Type B pancreatic cell (in vitro differentiated cells): ENCODE measurements around the gene PTPN1. TPM values are rescaled to one million over a fixed set of nuclear protein-coding genes. Genes with fewer than 3 reads are reported as not detected.
"Not testable (repeated sequence)": the region's sequence is repeated elsewhere in the genome, so short reads cannot be mapped to it uniquely, and the experiment has no call there.

Experiments used
- DNase-seq: peaks from one replicate; pipeline ENCODE4 v3.0.0; 2021; ENCODE audit warnings: mixed read lengths; ENCODE audit not compliant: unreplicated experiment; ENCODE audit errors: extremely low spot score
- H3K27ac Mint-ChIP-seq: 2 replicates; pipeline ENCODE4 v1.8.0; 2021; ENCODE audit warnings: mild to moderate bottlenecking, mixed read lengths
- H3K27me3 Mint-ChIP-seq: 2 replicates; pipeline ENCODE4 v1.8.0; 2021; ENCODE audit warnings: mixed read lengths
- H3K36me3 Mint-ChIP-seq: 2 replicates; pipeline ENCODE4 v1.8.0; 2021; ENCODE audit warnings: mixed read lengths
- H3K4me1 Mint-ChIP-seq: one replicate; pipeline ENCODE4 v1.8.0; 2021; ENCODE audit warnings: mixed read lengths; ENCODE audit not compliant: unreplicated experiment
- H3K4me3 Mint-ChIP-seq: 2 replicates; pipeline ENCODE4 v1.8.0; 2021; ENCODE audit warnings: mild to moderate bottlenecking, mixed read lengths
- H3K9me3 Mint-ChIP-seq: 2 replicates; pipeline ENCODE4 v1.8.0; 2021; ENCODE audit warnings: mixed read lengths
- total RNA-seq: library from RNA; stranded (reverse); gene quantifications from 2 replicates; pipeline ENCODE4 v1.2.1, GENCODE V29; 2021; ENCODE audit warnings: low replicate concordance
- TF ChIP-seq, protein P1 (sequence below): fragments of 200-600 bp; sonication (generic); conservative IDR thresholded peaks from 2 replicates; pipeline ENCODE4 v1.5.0; 2021; ENCODE audit warnings: antibody characterized with exemption, mild to moderate bottlenecking

PTPN1 gene
- total RNA-seq, 1 donor from 2014 or later: 27.6 TPM

DNA sequence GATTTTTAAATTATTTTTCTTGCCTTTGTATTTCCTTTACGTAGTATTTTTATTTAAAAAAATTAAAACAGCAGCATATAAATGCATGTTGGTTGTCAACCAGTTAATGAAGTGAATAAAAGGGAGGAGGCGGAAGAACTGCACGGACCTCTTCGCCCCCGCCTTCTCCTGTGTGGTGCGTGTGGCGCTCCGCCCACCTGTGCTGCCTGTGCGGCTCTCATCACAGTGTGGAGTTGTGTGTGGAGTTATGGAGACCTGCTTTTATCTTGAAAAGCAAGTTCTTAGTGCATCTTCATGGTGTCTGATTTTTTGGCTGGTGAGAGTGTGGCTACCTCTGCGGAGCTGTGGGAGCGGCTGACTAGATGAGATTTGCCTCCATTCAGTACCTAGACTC, 58.4 kb downstream of the PTPN1 start:
- peaks cover 26% of the 10 kb centered on the region for H3K4me1 Mint-ChIP-seq

DNA sequence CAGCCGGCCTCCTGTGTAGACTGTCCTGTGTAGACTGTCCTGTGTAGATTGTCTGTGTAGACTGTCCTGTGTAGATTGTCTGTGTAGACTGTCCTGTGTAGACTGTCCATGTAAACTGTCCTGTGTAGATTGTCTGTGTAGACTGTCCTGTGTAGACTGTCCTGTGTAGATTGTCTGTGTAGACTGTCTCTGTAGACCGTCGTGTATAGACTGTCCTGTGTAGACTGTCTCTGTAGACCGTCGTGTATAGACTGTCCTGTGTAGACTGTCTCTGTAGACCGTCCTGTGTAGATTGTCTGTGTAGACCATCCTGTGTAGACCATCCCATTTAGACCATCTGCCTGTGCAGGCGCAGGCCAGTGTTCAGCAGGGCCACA, 59.3 kb downstream of the PTPN1 start:
- Mint-ChIP-seq H3K4me1 (peaks cover 27% of the 10 kb centered on the region), H3K36me3 (peaks cover 28% of the 10 kb centered on the region)
- H3K27ac Mint-ChIP-seq, DNase-seq, H3K27me3 Mint-ChIP-seq, H3K9me3 Mint-ChIP-seq, H3K4me3 Mint-ChIP-seq: not testable (repeated sequence)

More for the DNA sequence above, 58.4 kb downstream of the PTPN1 start:
- Mint-ChIP-seq H3K27me3 (no peaks in the 10 kb centered on the region), H3K27ac (peak overlapping the region; percentile 42), H3K9me3 (no peaks in the 10 kb centered on the region), H3K36me3 (peaks cover 26% of the 10 kb centered on the region), H3K4me3 (no peak overlapping the region)
- no peak for DNase-seq
- TF ChIP-seq, protein P1, sequence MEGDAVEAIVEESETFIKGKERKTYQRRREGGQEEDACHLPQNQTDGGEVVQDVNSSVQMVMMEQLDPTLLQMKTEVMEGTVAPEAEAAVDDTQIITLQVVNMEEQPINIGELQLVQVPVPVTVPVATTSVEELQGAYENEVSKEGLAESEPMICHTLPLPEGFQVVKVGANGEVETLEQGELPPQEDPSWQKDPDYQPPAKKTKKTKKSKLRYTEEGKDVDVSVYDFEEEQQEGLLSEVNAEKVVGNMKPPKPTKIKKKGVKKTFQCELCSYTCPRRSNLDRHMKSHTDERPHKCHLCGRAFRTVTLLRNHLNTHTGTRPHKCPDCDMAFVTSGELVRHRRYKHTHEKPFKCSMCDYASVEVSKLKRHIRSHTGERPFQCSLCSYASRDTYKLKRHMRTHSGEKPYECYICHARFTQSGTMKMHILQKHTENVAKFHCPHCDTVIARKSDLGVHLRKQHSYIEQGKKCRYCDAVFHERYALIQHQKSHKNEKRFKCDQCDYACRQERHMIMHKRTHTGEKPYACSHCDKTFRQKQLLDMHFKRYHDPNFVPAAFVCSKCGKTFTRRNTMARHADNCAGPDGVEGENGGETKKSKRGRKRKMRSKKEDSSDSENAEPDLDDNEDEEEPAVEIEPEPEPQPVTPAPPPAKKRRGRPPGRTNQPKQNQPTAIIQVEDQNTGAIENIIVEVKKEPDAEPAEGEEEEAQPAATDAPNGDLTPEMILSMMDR: no peak

DNA sequence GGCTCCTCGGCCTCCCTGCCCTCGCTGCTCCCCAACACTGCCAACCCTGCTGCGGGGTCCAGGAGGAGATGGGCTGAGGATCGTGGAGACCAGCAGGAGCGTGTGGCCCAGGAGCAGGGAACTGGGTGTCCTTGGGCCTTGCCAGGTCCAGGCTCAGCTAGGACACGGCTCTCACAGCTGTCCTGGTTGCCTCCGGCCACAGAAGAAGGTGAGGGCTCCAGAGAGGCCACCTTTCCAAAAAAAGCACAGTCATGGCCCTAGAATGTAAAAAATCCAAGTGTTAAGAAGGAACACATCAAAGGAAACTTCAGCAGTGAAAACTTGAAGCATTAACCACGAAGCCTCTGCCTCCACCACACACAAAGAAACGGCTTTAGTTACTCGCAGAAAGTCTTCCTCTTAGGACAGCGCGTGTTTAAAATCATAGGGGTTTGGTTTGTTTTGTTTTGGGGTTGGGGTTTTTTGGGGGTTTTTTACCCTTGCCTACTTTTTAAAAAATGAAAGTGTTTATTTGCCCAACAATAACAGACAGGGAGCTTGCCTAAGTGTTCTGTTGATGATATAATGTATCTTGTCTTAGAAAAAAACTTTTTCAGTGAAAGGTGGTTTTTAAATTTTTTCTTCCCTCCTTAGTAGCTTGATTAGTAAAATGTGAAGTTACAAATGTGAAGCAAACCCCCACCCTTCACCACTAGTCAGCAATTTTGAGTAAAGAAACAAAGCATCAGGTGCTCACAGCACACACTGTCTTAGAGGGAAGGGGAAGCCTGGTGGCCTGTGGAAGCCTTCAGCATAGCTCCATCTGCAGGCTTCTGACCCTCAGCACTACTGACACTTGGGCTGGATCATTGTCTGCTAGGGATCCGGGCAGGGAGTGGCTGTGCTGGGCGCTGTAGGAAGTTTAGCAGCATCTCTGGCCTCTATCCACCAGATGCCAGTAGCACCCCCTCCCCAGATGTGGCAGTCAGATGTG, 60.0 kb downstream of the PTPN1 start:
- DNase-seq: no peak
- Mint-ChIP-seq H3K4me3 (no peak overlapping the region), H3K36me3 (peaks cover 26% of the 10 kb centered on the region), H3K9me3 (no peaks in the 10 kb centered on the region), H3K27me3 (no peaks in the 10 kb centered on the region), H3K27ac (peak overlapping the region; percentile 31), H3K4me1 (peaks cover 21% of the 10 kb centered on the region)
- TF ChIP-seq, protein P1: no peak

DNA sequence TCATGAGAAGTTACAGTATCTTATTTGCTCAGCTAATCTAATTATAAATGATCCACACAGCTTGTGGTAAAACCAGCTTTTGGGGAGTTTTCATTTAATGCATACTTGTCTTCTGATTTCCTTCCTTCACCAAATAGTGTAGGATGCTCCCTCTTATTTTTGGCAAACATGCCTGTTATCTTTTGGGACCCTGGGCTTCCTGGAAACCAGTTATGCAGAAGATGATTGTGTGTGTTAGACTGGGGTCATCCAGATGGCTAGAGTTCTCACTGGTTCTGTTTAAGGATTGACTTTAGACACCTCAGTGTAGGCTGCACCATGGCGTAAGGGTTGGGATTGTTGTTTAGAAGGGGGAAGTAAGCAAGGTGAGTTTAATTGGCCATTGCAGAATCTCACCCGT, 61.3 kb downstream of the PTPN1 start:
- H3K9me3 Mint-ChIP-seq: no peaks in the 10 kb centered on the region
- H3K4me1 Mint-ChIP-seq: peaks cover 20% of the 10 kb centered on the region
- H3K27me3 Mint-ChIP-seq: no peaks in the 10 kb centered on the region
- TF ChIP-seq, protein P1: no peak
- peaks cover 31% of the 10 kb centered on the region for H3K36me3 Mint-ChIP-seq
- no peak overlapping the region for H3K4me3 Mint-ChIP-seq
- H3K27ac Mint-ChIP-seq: no peak overlapping the region
- no peak for DNase-seq

DNA sequence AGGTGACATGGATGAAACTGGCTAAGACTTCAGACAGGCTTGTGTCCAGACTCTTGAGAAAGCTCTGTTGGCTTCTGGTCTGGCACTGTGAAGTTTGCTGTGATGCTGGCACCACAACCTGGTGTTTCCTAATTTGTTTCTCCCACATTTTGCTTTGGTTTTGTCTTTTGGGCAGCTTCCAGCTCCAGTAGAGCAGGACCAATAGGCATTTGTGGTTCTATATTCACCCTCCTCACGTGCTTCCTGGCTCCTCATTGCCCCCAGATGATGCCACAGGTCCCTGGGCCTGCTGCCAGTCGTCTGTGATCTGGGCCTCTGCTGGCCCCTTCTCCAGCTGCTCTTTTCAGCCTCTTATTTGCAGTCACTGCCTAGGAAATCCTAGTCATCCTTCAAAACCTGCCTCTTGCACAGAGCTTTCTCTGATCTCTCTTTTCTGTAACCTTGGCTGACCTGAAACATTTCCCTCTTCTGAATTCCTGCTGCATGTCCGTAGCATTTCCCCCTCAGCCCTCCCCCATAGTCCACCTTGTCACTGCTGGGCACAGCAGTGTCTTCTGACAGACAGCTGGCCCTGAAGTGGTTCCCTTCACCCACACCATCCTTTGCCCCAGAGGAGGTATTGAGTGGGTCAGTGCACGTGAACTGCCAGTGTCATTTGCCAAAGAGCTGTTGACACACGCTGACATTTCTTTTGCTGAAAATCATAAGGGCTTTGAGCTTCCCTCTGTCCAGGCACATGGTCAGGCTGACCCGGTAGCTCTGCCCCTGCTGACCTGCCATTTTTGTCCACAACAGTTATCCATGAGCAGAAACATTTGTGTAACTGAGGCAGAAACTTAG, 63.0 kb downstream of the PTPN1 start:
- TF ChIP-seq, protein P1: no peak
- Mint-ChIP-seq H3K9me3 (no peaks in the 10 kb centered on the region), H3K4me3 (no peak overlapping the region), H3K4me1 (peaks cover 20% of the 10 kb centered on the region), H3K36me3 (peaks cover 27% of the 10 kb centered on the region), H3K27me3 (no peaks in the 10 kb centered on the region), H3K27ac (peak overlapping the region; percentile 45)
- no peak for DNase-seq
